ENCODE results near the gene TSEN54. TPM values are rescaled to one million over a fixed set of nuclear protein-coding genes. Genes with fewer than 3 reads are reported as not detected.

The TSEN54 gene
- total and polyA plus RNA-seq, 2 experiments from 2014 or later, result 45.9 to 62.5 TPM

GRCh38 chr17:75507733-75508719, 8.3 kb upstream of the TSEN54 start:
- no peak overlapping the region for H3K4me2 ChIP-seq
- ATAC-seq (no peak), DNase-seq (ENCODE audit: low spot score) (no peak)
- Mint-ChIP-seq H3K9me3 (no peaks in the 10 kb centered on the region), H3K36me3 (ENCODE audit: low read depth) (peaks cover 10% of the 10 kb centered on the region; the same call in 2 of the 3 replicates), H3K4me1 (no peaks in the 10 kb centered on the region; the same call in 2 of the 3 replicates), H3K27ac (no peak overlapping the region), H3K4me3 (no peak overlapping the region), H3K27me3 (ENCODE audit: insufficient read depth, low read depth, poor library complexity) (peaks cover 11% of the 10 kb centered on the region)
- no peak for TF ChIP-seq POLR2AphosphoS5 (IDR thresholded peaks at IDR 0.05; ENCODE audit: low read depth)
- TF ChIP-seq CREB1 (CRISPR knock-in tag; IDR thresholded peaks at IDR 0.05; ENCODE audit: low read depth), result no peak
- no peak for TF ChIP-seq EZH2 (IDR thresholded peaks at IDR 0.05; ENCODE audit: low read depth, unreplicated experiment)
- TF ChIP-seq ZNF114 (CRISPR knock-in tag; IDR thresholded peaks at IDR 0.05), result no peak
- TF ChIP-seq JUNB (IDR thresholded peaks at IDR 0.05; ENCODE audit: unreplicated experiment), result no peak
- no peaks in the 10 kb centered on the region for H3K9me2 ChIP-seq (ENCODE audit: insufficient read depth)
- no peaks in the 10 kb centered on the region; the same call in 1 of the 2 replicates for H4K20me1 ChIP-seq (replicated peaks; ENCODE audit: insufficient read depth)
- no peaks in the 10 kb centered on the region for H3K36me3 ChIP-seq (ENCODE audit: insufficient read depth)
- H2AFZ ChIP-seq, result no peak overlapping the region
- H3F3A ChIP-seq (replicated peaks; ENCODE audit: low read depth), result no peaks in the 10 kb centered on the region
- peaks cover 14% of the 10 kb centered on the region for H3K79me2 ChIP-seq (replicated peaks; ENCODE audit: insufficient read depth)
- H3K27me3 ChIP-seq (ENCODE audit: insufficient read depth), result no peaks in the 10 kb centered on the region
- H3K27ac ChIP-seq (ENCODE audit: low read depth), result no peak overlapping the region
- H3K4me1 ChIP-seq (ENCODE audit: insufficient read depth), result no peaks in the 10 kb centered on the region
- no peak overlapping the region for H3K4me3 ChIP-seq

- no peak overlapping the region for H3K27ac ChIP-seq (ENCODE audit: low read depth)
Measured at GRCh38 chr17:75508931-75509361, 7.4 kb upstream of the TSEN54 start.

GRCh38 chr17:75509528-75510258, 6.6 kb upstream of the TSEN54 start:
- H4K20me1 ChIP-seq (replicated peaks; ENCODE audit: insufficient read depth), result no peaks in the 10 kb centered on the region; the same call in 1 of the 2 replicates
- DNase-seq (ENCODE audit: low spot score), result no peak
- peaks cover 9% of the 10 kb centered on the region for H3K4me1 Mint-ChIP-seq
- peaks cover 17% of the 10 kb centered on the region for H3K36me3 Mint-ChIP-seq (ENCODE audit: low read depth)
- TF ChIP-seq CTCF (conservative IDR thresholded peaks at IDR 0.05; ENCODE audit: low read depth in 2 of 2) (no peak), EZH2phosphoT487 (IDR thresholded peaks at IDR 0.05; ENCODE audit: unreplicated experiment) (no peak)
- no peak overlapping the region for H3K4me3 Mint-ChIP-seq
- H3K9me3 Mint-ChIP-seq, result no peaks in the 10 kb centered on the region
- H3K27me3 ChIP-seq (ENCODE audit: insufficient read depth), result no peaks in the 10 kb centered on the region
- no peak overlapping the region for H3K4me3 ChIP-seq
- no peaks in the 10 kb centered on the region for H3F3A ChIP-seq (replicated peaks; ENCODE audit: low read depth)
- no peaks in the 10 kb centered on the region for H3K9me2 ChIP-seq (ENCODE audit: insufficient read depth)
- no peak overlapping the region; the same call in 1 of the 2 replicates for H3K27ac Mint-ChIP-seq
- H3K4me2 ChIP-seq, result no peak overlapping the region
- no peaks in the 10 kb centered on the region for H3K4me1 ChIP-seq (ENCODE audit: insufficient read depth)
- H3K27me3 Mint-ChIP-seq (ENCODE audit: insufficient read depth, low read depth, poor library complexity), result peaks cover 9% of the 10 kb centered on the region
- H3K27ac ChIP-seq (ENCODE audit: low read depth), result no peak overlapping the region
- no peaks in the 10 kb centered on the region for H3K36me3 ChIP-seq (ENCODE audit: insufficient read depth)
- peaks cover 24% of the 10 kb centered on the region for H3K79me2 ChIP-seq (replicated peaks; ENCODE audit: insufficient read depth)
- no peak for ATAC-seq
- no peak overlapping the region for H2AFZ ChIP-seq

More at GRCh38 chr17:75508931-75509361, 7.4 kb upstream of the TSEN54 start:
- no peaks in the 10 kb centered on the region for H3K9me2 ChIP-seq (ENCODE audit: insufficient read depth)
- H3K27me3 ChIP-seq (ENCODE audit: insufficient read depth), result no peaks in the 10 kb centered on the region
- no peaks in the 10 kb centered on the region for H3K4me1 ChIP-seq (ENCODE audit: insufficient read depth)
- no peak overlapping the region for H3K4me2 ChIP-seq
- peaks cover 23% of the 10 kb centered on the region for H3K79me2 ChIP-seq (replicated peaks; ENCODE audit: insufficient read depth)
- peaks cover 7% of the 10 kb centered on the region for H3K4me1 Mint-ChIP-seq
- H3K9me3 Mint-ChIP-seq, result no peaks in the 10 kb centered on the region
- H2AFZ ChIP-seq, result no peak overlapping the region
- no peak overlapping the region for H3K27ac Mint-ChIP-seq
- ATAC-seq, result no peak
- H3K4me3 Mint-ChIP-seq, result no peak overlapping the region
- TF ChIP-seq POLR2AphosphoS5 (IDR thresholded peaks at IDR 0.05; ENCODE audit: low read depth) (no peak), NANOG (IDR thresholded peaks at IDR 0.05; ENCODE audit: borderline replicate concordance) (no peak)
- H4K20me1 ChIP-seq (replicated peaks; ENCODE audit: insufficient read depth), result no peaks in the 10 kb centered on the region; the same call in 1 of the 2 replicates
- H3K36me3 Mint-ChIP-seq (ENCODE audit: low read depth), result peaks cover 16% of the 10 kb centered on the region
- no peaks in the 10 kb centered on the region for H3F3A ChIP-seq (replicated peaks; ENCODE audit: low read depth)
- no peak overlapping the region for H3K4me3 ChIP-seq
- H3K36me3 ChIP-seq (ENCODE audit: insufficient read depth), result no peaks in the 10 kb centered on the region
- peaks cover 11% of the 10 kb centered on the region for H3K27me3 Mint-ChIP-seq (ENCODE audit: insufficient read depth, low read depth, poor library complexity)
- DNase-seq (ENCODE audit: low spot score), result no peak

All from GM23338 (cell line).